ENCODE measurements around the gene ARCN1.
"Not testable (repeated sequence)": the region's sequence is repeated elsewhere in the genome, so short reads cannot be mapped to it uniquely, and the experiment has no call there.

The ARCN1 gene

GRCh38 chr11:118606844-118607228 is 34.6 kb downstream of the ARCN1 start:
- DNase-seq = no peak

DNA sequence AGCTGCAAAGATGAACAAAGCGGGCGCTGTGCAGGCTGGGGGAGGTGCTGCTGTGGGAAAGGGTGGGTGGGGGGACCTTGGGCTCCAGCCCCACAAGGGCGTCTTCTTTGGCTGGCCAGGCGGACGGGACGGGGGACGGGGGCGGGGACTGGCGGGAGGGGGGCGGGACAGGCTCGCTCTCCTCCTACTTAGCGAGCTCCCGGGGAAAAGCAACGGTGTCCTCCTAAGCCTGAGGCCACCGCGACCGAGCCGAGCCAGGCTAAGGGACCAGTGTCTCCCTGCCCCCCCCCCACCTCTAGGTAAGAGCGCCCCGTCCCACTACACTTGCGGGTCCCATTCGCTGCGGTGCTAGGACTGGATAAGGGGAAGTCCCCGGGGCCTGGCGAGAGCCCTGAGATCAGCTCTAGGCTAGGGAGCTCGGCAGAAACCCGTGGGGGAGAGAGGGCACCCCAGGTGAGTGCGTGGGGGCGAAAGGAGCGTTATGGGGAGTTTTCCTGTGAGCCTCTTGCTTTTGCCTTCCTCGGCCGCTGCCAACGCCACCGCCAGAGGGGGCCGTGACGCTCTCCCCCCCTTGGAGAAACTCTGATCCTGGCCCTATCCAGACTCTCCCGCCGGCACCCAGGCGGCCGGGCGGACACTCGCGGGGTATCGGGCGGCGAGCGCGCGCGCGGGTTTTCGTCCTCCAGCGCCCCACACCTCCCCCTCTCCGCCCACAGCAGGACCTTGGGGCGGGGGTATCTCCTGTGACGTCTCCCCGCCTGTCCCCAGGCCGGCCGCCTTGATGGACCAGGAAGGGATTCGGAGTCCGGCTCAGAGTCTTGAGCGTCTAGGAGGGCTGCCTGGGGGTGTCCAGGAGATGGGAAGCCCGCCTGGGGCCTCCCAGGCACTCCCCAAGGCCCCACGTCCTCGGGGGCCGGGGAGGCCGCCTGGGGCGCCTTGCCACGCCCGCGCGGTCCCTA is 35.5 kb downstream of the ARCN1 start, which contains the start of gene PHLDB1:
Gene PHLDB1 (plus strand): TSS at position 215 of the 959 bp plus-strand sequence. CDS start 6,222 bp downstream, outside the sequence.
- DNase-seq = peak; percentile 55

DNA sequence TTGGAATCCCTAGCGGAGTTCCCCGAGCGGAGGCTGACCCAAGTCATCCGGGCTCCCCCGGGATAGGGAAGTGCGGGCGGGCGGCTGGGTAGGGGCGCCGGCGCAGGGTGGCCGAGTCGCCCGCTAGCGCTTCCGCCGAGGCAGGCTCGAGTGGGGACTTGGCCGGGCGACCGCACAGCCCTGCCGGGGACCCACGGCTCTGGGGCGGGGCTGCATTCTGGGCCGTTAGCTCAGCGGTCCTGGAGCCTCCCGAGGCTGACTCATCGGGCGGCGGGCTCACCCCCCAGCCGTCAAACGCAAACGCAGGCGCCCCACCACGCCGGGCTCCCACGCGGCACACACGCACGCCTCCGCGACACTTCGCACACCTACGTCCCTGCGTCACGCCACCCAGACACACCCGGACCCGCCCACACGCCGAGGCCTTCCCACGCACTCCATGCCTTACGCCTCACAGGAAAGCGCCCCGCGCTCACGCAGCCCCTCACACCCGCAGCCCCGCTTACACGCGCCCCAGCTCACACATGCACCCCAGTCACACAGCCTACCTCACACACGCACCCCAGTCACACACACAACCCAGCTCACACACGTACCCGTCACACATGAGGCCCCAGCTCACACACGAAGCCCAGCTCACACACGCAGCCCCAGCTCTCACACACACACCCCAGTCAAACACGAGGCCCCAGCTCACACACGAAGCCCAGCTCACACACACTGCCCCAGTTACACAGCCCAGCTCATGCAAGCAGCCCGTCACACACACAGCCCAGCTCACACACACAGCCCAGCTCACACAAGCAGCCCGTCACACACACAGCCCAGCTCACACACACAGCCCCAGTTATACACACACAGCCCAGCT is 36.4 kb downstream of the ARCN1 start:
- DNase-seq = peak; percentile 87

DNA sequence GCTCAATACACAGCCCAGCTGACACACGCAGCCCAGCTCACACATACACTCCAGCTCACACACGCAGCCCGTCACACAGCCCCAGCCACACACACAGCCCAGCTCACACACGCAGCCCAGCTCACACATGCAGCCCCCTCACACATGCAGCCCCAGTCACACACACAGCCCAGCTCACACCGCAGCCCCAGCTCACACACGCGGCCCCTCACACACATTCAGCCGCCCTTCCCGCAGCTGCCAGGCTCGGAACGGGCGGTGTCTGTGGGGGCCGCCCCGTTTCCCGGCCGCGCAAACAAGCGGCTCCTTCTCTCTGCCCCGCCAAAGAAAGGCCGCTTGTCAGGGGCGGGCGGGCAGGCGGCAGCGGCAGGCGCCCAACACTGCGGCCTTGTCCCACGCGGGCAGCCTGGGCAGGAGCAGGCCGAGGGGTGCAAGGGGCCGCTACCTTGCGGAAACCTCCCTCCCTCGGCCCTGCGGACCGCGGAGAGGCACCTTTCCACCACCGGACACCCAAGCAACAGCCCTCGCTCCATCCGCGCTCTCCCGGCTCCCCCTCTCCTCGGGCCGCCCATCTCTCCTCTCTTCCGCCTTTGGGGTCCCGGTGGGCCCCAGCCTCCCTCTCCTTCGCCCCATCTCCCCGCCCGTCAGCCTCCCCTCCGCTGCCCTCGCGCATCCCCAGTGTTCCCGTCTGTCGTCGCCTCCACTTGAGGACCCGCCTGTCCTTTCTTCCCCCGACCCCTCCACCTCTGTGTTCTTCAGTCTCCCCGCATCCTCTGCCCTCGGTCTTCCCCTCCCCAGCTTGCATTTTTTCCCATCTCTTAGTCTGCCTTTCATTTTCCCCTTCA is 37.4 kb downstream of the ARCN1 start:
- peak; percentile 18 for DNase-seq

- peak; percentile 4 for DNase-seq
Observed at GRCh38 chr11:118610225-118610772, 38.1 kb downstream of the ARCN1 start.

GRCh38 chr11:118610773-118611432 is 38.7 kb downstream of the ARCN1 start:
- peak; percentile 88 for DNase-seq

DNA sequence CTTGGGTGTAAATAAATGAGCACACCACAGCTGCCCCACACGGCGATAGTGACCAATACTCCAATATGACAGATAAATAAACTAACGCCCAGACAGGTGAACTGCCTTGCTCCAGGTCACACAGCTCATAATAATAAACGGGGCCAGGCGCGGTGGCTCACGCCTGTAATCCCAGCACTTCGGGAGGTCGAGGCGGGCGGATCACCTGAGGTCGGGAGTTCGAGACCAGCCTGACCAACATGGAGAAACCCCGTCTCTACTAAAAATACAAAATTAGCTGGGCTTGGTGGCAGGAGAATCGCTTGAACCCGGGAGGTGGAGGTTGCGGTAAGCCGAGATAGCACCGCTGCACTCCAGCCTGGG is 39.2 kb downstream of the ARCN1 start:
- DNase-seq = not testable (repeated sequence)

- no peak for DNase-seq
Observed at GRCh38 chr11:118612378-118612777, 40.2 kb downstream of the ARCN1 start.

DNA sequence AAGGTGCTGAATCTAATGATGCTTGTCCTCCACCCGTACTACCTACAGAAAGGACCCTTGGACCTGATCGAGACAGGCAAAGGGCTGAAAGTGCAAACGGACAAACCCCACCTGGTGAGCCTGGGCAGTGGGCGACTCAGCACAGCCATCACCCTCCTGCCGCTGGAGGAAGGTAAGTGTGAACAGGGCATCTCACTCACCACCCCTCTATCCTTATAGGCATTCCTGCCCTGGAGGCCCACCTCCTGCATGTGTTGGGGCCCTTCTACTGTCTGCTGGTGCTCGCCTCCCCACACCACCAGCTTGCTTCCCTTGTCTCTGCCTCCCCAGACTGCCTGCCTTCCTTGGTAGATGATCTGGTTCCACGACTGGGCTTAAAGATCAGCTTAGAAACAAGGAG is 42.3 kb downstream of the ARCN1 start:
- DNase-seq = no peak

GRCh38 chr11:118615282-118615975 is 43.2 kb downstream of the ARCN1 start:
- DNase-seq = no peak

- no peak for DNase-seq
Observed at GRCh38 chr11:118615976-118616371, 43.8 kb downstream of the ARCN1 start.

DNA sequence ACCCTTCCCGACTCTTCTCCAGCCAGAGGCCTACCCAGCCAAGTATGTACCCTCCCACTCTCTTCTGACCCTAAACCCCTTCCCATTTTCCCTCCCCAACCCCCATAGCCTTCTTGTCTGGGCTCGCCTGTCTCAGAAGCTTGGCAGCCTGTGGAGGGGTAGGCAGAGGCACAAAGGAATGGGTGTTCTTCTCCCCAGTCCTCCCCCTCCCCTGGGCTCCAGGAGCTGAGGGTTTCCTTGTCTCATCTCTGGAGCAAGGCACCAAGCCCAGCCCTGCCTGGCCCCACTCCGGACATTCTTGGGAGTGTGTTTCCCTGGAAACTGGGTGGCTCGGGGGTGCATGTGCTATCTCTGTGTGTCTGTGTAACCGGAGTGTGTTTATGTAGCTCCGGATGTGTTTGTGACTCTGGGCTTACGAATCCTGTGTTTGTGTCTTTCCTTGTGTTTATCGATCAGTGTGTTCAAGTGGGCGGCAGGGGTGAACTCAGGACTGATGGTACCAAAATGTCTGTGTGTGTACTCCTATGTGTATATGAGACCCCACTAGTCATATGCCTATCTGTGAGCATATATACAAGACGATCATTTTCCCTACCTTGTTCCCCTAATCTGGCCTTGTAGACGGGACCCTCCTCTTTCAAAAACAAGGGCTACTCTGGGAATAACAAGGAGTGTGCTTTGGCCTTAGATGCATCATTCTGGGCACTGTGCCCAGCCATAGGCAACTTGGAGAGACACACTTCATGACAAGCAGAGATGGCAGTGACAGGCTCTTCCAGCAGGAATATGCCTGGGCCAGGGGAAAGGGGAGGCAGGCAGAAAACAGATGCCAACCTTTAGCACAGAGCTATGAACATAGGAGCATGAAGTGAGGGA is 46.1 kb downstream of the ARCN1 start:
- no peak for DNase-seq

DNA sequence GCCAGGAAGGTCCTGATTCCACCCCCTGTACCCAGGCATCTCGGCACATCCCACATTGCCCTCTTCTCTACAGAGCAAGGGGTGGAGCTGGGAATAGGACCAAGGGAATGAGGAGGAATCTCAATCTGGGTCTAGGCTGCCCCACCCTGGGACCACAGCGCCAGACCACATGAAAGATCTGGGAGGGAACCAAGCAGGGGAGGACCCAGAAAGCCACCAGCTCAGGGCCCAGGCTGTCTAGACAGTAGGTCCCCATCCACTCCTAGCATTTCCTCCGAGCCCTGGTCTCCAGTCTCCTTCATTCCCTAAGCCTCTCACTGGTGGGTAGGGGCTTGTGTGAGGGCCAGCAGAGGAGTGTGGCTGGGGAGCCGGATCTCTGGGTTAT is 46.8 kb downstream of the ARCN1 start:
- no peak for DNase-seq

GRCh38 chr11:118619444-118620197 is 47.4 kb downstream of the ARCN1 start:
- no peak for DNase-seq

DNA sequence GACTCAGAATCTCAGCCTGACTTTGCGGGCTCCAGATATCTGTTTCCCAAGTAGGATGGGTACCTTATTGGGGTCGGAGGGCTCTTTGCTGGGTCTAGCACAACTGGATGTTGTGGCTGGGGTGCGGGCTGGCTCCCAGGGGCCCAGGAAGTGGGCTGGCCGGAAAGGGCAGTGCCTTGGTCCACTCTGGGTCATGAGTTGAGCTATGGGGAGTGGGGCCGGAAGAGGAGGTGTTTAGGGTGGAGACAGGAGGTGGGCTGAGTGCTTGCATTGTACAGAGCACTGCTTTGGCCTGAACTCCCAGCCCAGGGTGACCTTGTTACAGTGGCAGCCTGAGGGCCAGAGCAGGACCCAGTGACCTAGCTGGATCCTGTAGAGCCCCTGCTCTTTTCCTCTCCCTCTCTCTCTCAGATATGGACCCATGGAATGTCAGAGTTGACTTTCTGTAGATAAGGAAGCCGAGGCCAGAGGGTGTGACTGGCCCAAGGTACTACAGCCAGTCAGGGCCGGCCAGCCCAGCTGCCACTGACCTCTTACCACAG is 48.4 kb downstream of the ARCN1 start:
- DNase-seq = no peak

DNA sequence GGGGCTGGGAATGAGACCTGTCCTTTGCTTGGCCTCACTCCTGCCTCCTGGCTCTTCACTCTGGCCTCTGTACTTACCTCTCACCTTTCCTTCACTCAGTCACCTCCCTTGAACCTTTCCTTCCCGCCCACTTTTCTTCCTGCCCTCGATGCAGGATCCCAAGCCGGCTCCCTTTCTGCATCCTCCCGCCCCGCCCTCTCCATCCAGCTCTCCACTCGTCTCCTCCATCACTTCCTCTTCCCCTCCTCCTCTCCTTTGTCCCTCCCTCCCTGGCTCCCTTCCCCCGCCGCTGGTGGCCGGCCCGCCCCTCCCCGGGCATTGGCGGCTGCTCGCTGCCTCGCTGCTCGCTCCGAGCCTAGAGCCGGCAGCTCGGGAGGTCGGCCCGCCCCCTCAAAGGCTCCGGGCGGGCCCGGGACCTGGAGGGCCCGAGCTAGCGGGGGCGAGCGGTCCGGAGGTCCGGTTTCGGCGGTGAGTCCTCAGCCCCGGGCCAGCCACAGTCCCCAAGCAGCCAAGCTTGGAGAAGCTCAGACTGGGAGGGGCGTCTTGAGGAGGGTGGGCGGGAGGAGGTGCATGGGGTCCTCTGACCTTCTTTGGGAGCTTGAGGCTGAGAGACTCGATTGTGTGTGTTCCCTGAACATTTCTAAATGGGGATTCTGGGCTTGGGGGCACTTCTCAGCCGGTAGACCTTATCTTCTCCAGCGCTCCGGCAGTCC is 49.0 kb downstream of the ARCN1 start:
- no peak for DNase-seq

DNA sequence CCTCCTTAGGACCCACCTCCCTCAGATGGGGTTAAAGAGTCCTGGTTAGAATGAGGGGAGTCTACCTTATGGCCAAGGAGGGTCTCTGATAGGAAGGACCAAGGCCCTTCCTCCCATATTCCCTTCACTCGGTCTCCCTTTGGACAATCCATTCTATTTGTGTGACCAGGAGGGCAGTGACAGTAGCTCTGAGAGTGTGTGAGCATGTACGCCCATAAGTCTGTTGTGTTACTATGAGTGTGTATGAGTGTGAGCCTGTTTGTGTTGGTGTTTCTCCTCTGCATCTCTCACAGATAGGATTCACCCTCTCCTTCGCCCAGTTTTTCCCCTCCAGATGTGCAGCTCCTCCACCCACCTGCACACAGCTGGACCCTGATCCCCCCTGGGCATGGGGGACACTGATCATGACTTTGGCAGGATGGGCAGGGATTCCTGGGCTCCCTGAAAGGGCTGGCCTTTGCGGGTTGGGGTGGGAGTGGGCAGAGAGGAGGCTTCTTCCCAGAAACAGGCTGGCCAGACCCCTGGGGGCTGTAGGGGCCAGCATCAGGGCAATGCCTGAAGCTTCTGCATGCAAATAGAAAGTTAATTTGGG is 49.7 kb downstream of the ARCN1 start:
- DNase-seq = no peak
